GM10248 (cell line): ENCODE data around the gene ANXA7.

Source experiments
- CTCF ChIA-PET: fragments of 300-600 bp; sonication (Branson Sonifier 250); formaldehyde crosslinking; extraction: SDS; loops from one replicate; lab custom pipeline; 2021; ENCODE audit warnings: antibody characterized with exemption; lab: Yijun Ruan, JAX
- POLR2A ChIA-PET: fragments of 350-650 bp; sonication (Branson Sonifier 250); formaldehyde crosslinking; extraction: SDS; loops from one replicate; lab custom pipeline; 2020; ENCODE audit warnings: antibody characterized with exemption; lab: Yijun Ruan, JAX
- DNase-seq: peaks from one replicate; pipeline ENCODE4 v3.0.0; 2012; ENCODE audit errors: extremely low spot score
- CTCF ChIP-seq: IDR thresholded peaks from 2 replicates; pipeline ENCODE4 v1.5.1; 2012; ENCODE audit warnings: mild to moderate bottlenecking, low read depth; ENCODE audit errors: extremely low read depth, missing control alignments, control extremely low read depth

ANXA7 gene

GRCh38 chr10:73357166-73357565, 56.7 kb downstream of the ANXA7 start:
- no peak for TF ChIP-seq CTCF
- no peak for DNase-seq
- POLR2A ChIA-PET = no interaction called here
- CTCF ChIA-PET = interaction anchor here (0.9 to 2.0 kb wide), 3 partner anchors 10 to 81 kb away, joined by 3 to 7 read pairs (median 3); no protein-coding TSS in a partner anchor

- CTCF ChIA-PET = no interaction called here
- POLR2A ChIA-PET = interaction anchor here (0.7 kb wide), 1 partner anchor 437 kb away, joined by 3 read pairs; no protein-coding TSS in a partner anchor
- TF ChIP-seq CTCF = no peak
- DNase-seq = peak; percentile 29
Observed at GRCh38 chr10:73344269-73344668, 69.6 kb downstream of the ANXA7 start.

DNA sequence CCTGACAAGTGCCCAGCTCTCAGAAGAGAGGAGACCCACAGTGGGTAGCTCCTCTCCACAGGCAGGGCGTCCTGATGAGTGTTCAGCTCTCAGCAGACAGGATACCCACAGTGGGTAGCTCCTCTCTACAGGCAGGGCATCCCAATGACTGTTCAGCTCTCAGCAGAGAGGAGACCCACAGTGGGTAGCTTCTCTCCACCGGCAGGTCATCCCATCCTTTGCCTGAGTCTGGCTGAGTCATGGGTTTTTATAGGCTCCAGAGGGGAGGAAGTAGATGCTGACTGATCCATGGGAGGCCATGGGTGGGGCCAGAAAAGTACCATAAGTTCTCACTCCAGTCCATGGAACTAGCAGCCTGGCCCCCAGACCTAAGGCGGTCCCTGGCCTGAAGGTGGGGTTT, 73.7 kb downstream of the ANXA7 start:
- DNase-seq = no peak
- no peak for TF ChIP-seq CTCF
- ChIA-PET POLR2A (no interaction called here), CTCF (interaction anchor here (1.2 kb wide), 1 partner anchor 21 kb away, joined by 4 read pairs; no protein-coding TSS in a partner anchor)

DNA sequence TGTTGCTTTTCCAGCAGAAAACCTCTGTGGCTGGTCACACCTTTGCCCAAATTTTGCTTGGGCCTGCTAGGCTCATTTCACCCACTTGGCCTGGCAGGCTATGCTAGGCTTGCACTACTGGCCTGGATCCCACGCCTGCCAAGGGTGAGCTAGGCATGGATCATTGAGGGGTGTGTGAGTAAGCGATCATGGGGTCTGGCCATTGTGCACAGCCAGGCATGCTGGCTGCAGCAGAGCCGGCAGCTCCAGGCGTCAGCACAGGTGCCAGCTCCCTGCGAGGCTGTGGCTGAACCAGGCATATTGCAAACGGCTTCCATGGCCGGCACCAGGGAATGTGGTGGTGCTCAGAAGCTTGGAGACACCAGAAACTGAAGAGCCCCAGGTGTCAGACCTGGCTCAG, 74.4 kb downstream of the ANXA7 start:
- TF ChIP-seq CTCF = no peak
- DNase-seq = no peak
- ChIA-PET CTCF (interaction anchor here (0.8 to 1.2 kb wide), 2 partner anchors 20 to 27 kb away, joined by 3 to 4 read pairs; no protein-coding TSS in a partner anchor), POLR2A (no interaction called here)

GRCh38 chr10:73338801-73339368, 75.0 kb downstream of the ANXA7 start:
- no peak for TF ChIP-seq CTCF
- ChIA-PET POLR2A (no interaction called here), CTCF (interaction anchor here (0.8 kb wide), 1 partner anchor 26 kb away, joined by 3 read pairs; no protein-coding TSS in a partner anchor)
- DNase-seq = no peak

- no peak for DNase-seq
- CTCF ChIA-PET = interaction anchor here (1.4 to 1.6 kb wide), 3 partner anchors 18 to 78 kb away, joined by 3 to 4 read pairs (median 3); no protein-coding TSS in a partner anchor
- POLR2A ChIA-PET = no interaction called here
- TF ChIP-seq CTCF = no peak
Observed at GRCh38 chr10:73333202-73333601, 80.7 kb downstream of the ANXA7 start.
